Keratinocyte (primary cell): Measurements from ENCODE around the gene DEPDC4. TPM values are rescaled to one million over a fixed set of nuclear protein-coding genes. Genes with fewer than 3 reads are reported as not detected.
"Not testable (repeated sequence)": the region's sequence is repeated elsewhere in the genome, so short reads cannot be mapped to it uniquely, and the experiment has no call there.

ENCODE experiments used
- DNase-seq: peaks from one replicate; pipeline ENCODE4 v3.0.0-alpha.2; 2011; ENCODE audit warnings: low read depth, missing footprints, low spot score
- FAIRE-seq: peaks from 2 replicates; lab custom pipeline; 2011; peaks lifted over from hg19 to GRCh38; lab: Jason Lieb, UNC
- H2AFZ ChIP-seq: 2 replicates; pipeline ENCODE4 v1.6.0; 2012; ENCODE audit warnings: low read length, control low read depth, inconsistent platforms; ENCODE audit not compliant: control insufficient read depth
- H3K27ac ChIP-seq: 2 replicates; pipeline ENCODE4 v1.5.1; 2011; ENCODE audit warnings: low read length; ENCODE audit not compliant: control insufficient read depth, insufficient read depth
- H3K27me3 ChIP-seq: 3 replicates; pipeline ENCODE4 v1.6.0; 2011; ENCODE audit warnings: low read length; ENCODE audit not compliant: control insufficient read depth, insufficient read depth; ENCODE audit errors: extremely low read depth
- H3K36me3 ChIP-seq, 2 experiments: 2 replicates in 1 of 2; 3 replicates in 1 of 2; pipeline ENCODE4 v1.5.1; 2011; ENCODE audit warnings: low read length in 2 of 2, mild to moderate bottlenecking in 1 of 2; ENCODE audit not compliant: control insufficient read depth in 2 of 2, insufficient read depth in 2 of 2; ENCODE audit errors: extremely low read depth in 1 of 2
- H3K4me1 ChIP-seq: 3 replicates; pipeline ENCODE4 v1.5.1; 2011; ENCODE audit warnings: low read length; ENCODE audit not compliant: control insufficient read depth, insufficient read depth; ENCODE audit errors: extremely low read depth
- H3K4me2 ChIP-seq: 3 replicates; pipeline ENCODE4 v1.6.0; 2011; ENCODE audit warnings: low read depth, low read length; ENCODE audit not compliant: control insufficient read depth, insufficient read depth; ENCODE audit errors: extremely low read depth
- H3K4me3 ChIP-seq, 3 experiments: fragments of 200-600 bp in 1 of 3; sonication (generic) in 1 of 3; 2 replicates in 2 of 3; 3 replicates in 1 of 3; pipeline ENCODE4 v1.5.1; 2011 to 2016; ENCODE audit warnings: low read length in 3 of 3, mild to moderate bottlenecking in 3 of 3, control low read depth in 2 of 3, inconsistent platforms in 1 of 3, low read depth in 1 of 3, mixed read lengths in 1 of 3, mixed run types in 1 of 3, moderate library complexity in 1 of 3; ENCODE audit not compliant: control insufficient read depth in 2 of 3, insufficient read depth in 2 of 3; ENCODE audit errors: extremely low read depth in 1 of 3
- H3K79me2 ChIP-seq: 2 replicates; pipeline ENCODE4 v1.6.0; 2012; ENCODE audit warnings: low read length; ENCODE audit not compliant: control insufficient read depth, insufficient read depth
- H3K9ac ChIP-seq: 3 replicates; pipeline ENCODE4 v1.6.0; 2011; ENCODE audit warnings: low read length; ENCODE audit not compliant: control insufficient read depth, insufficient read depth; ENCODE audit errors: extremely low read depth
- H3K9me1 ChIP-seq: 3 replicates; pipeline ENCODE4 v1.6.0; 2011; ENCODE audit warnings: low read length; ENCODE audit not compliant: control insufficient read depth, insufficient read depth; ENCODE audit errors: extremely low read depth
- H3K9me3 ChIP-seq: 2 replicates; pipeline ENCODE4 v1.5.1; 2012; ENCODE audit warnings: low read depth, low read length; ENCODE audit not compliant: control insufficient read depth
- H4K20me1 ChIP-seq: 3 replicates; pipeline ENCODE4 v1.6.0; 2011; ENCODE audit warnings: low read length; ENCODE audit not compliant: control insufficient read depth, insufficient read depth; ENCODE audit errors: extremely low read depth
- EZH2 ChIP-seq: IDR thresholded peaks from one replicate; pipeline ENCODE4 v1.6.1; 2012; ENCODE audit warnings: inconsistent platforms, mild to moderate bottlenecking, low read length, moderate library complexity
- dilution Hi-C: fragments of 300-500 bp; cut with MboI; formaldehyde crosslinking; loops from one replicate; pipeline ENCODE4 v1.7.0; 2020; ENCODE audit warnings: low sequenced_read_pairs; ENCODE audit not compliant: extremely low pct_ligation_motif_present
- polyA minus RNA-seq, 3 experiments: library from RNA; depleted of rRNA, polyadenylated mRNA; stranded (reverse); fragments of >200 nt; gene quantifications; 1 replicate in 1 of 3; 2 replicates in 1 of 3; 3 replicates in 1 of 3; pipeline ENCODE4 v1.2.3, GENCODE V29; 2011
- polyA plus RNA-seq, 5 experiments: library from polyadenylated mRNA; depleted of rRNA in 3 of 5; stranded (reverse) in 3 of 5; stranded (forward) in 1 of 5; unstranded in 1 of 5; fragments of >200 nt; gene quantifications; 1 replicate in 1 of 5; 2 replicates in 3 of 5; 3 replicates in 1 of 5; pipeline versions ENCODE4 v1.2.1 to v1.2.3, GENCODE V29; 2011 to 2012; ENCODE audit warnings: missing spikeins in 2 of 5, low read depth in 1 of 5, low replicate concordance in 1 of 5
- TF ChIP-seq, protein P1 (sequence below), 3 experiments: IDR thresholded peaks in 1 of 3; conservative IDR thresholded peaks in 1 of 3; optimal IDR thresholded peaks in 1 of 3; 2 replicates in 2 of 3; 3 replicates in 1 of 3; pipeline versions ENCODE3 to v1.5.1; 2011; ENCODE audit warnings: low read length in 3 of 3, mild to moderate bottlenecking in 3 of 3, moderate library complexity in 2 of 3, control low read depth in 1 of 3, inconsistent platforms in 1 of 3; ENCODE audit not compliant: insufficient read depth in 2 of 3; ENCODE audit errors: extremely low read depth in 1 of 3

DEPDC4 gene
- polyA plus RNA-seq (1.1 to 2.4 TPM (median 1.5 TPM) in 3 replicates), polyA minus RNA-seq (0.89 to 1.2 TPM in 2 of 3 replicates, not detected in the other)
- 2.2 TPM for polyA plus RNA-seq (2011; ENCODE audit: low read depth)
- 0.82 and 1.1 TPM in 2 replicates for polyA plus RNA-seq (2011; cell fraction: cytosol; rRNA removed)
- 0.73 and 2.3 TPM in 2 replicates for polyA plus RNA-seq (2011; cell fraction: nucleus; rRNA removed)
- polyA plus RNA-seq (2012; ENCODE audit: low replicate concordance), result 1.1 and 1.4 TPM in 2 replicates
- polyA minus RNA-seq (2011; cell fraction: cytosol; rRNA and poly(A)+ RNA removed), result not detected
- 0.95 and 1.9 TPM in 2 replicates for polyA minus RNA-seq (2011; cell fraction: nucleus; rRNA and poly(A)+ RNA removed)

DNA sequence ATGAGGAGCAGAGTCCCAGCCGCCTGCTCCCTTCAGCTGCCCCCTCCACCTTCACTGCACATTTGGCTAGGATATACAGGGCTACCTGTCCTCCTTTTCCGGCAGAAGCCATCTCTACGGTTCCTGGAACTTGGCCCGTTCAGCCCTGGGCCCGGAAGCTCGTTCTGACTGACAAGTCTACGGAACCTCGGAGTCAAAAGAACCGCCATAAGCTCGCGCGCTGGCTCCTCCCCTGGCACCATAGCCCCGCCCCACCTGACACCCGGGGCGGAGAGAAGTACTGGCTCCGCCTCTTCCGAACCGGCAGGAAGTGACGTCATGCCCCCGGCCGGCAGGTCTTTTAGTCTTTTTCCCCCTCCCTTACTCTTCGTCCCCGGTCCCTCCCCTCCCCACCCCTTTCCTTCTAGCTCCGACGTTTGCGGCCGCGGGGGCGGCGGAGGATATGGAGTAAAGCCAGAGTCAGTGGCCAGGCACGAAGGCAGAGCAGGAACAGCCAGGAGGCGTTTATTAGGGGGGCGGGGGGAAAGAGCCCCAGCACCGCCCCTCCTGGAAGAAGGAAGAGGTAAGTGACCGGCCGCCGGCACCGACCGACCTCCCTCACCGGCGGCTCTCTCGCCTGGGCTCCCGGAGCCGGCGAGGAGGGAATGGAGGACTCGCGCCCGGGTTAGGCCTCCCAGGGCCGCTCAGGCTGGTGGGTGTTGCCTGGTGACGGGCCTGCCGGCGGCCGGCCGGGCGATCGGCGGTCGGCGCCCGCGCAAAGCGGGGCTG is at the start of gene DEPDC4, which contains the start of gene SCYL2:
Gene DEPDC4, minus strand, starts transcription at position 245 of the 768 bp plus-strand sequence. Its CDS starts 3 bp downstream, at position 242.
Gene SCYL2, plus strand, starts transcription at position 343 of the 768 bp plus-strand sequence. CDS start 15,794 bp downstream, outside the sequence.
- H3K79me2 ChIP-seq, result peaks cover 44% of the 10 kb centered on the region
- H3K4me2 ChIP-seq, result peak within 1 kb of the TSS; percentile 96
- peak within 1 kb of the TSS; percentile 95 for H3K9ac ChIP-seq
- peak within 1 kb of the TSS; percentile 91 for H3K27ac ChIP-seq
- DNase-seq, result peak; percentile 86
- peaks cover 2% of the 10 kb centered on the region for H3K9me1 ChIP-seq
- dilution Hi-C loops, result no loop called here
- no peaks in the 10 kb centered on the region for H3K27me3 ChIP-seq
- H3K9me3 ChIP-seq, result no peaks in the 10 kb centered on the region
- H2AFZ ChIP-seq, result peak within 1 kb of the TSS; percentile 100
- peak within 1 kb of the TSS; percentile 83 to 92 (median 92) for H3K4me3 ChIP-seq
- H3K36me3 ChIP-seq, result no peaks in the 10 kb centered on the region
- H4K20me1 ChIP-seq, result no peaks in the 10 kb centered on the region
- FAIRE-seq, result no peak
- TF ChIP-seq, protein P1, sequence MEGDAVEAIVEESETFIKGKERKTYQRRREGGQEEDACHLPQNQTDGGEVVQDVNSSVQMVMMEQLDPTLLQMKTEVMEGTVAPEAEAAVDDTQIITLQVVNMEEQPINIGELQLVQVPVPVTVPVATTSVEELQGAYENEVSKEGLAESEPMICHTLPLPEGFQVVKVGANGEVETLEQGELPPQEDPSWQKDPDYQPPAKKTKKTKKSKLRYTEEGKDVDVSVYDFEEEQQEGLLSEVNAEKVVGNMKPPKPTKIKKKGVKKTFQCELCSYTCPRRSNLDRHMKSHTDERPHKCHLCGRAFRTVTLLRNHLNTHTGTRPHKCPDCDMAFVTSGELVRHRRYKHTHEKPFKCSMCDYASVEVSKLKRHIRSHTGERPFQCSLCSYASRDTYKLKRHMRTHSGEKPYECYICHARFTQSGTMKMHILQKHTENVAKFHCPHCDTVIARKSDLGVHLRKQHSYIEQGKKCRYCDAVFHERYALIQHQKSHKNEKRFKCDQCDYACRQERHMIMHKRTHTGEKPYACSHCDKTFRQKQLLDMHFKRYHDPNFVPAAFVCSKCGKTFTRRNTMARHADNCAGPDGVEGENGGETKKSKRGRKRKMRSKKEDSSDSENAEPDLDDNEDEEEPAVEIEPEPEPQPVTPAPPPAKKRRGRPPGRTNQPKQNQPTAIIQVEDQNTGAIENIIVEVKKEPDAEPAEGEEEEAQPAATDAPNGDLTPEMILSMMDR (optimal IDR thresholded peaks at IDR 0.05 in 1 of 3, IDR thresholded peaks at IDR 0.05 in 1 of 3, conservative IDR thresholded peaks at IDR 0.05 in 1 of 3; ENCODE audit: extremely low read depth in 1 of 3, insufficient read depth in 2 of 3, low read length in 3 of 3), result no peak
- no peak for TF ChIP-seq EZH2
- peaks cover 16% of the 10 kb centered on the region for H3K4me1 ChIP-seq

DNA sequence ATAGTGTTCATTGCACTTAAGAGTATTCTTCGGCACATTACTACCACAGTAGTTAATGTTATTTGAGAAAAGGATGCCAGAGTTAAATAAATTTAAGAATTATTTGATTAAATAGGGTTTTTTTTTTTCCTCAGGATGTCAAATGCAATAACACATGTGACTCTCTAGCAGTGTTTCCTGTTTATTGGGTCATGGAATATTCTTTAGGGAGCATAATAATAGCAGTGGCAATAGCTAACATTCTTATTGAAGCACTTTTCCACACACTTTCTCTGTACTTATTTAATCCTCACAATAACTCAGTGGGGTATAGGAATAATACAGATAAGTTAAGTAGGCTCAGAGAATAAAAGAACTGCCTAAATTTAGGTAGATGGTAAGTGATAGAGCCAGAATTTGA is 44.4 kb upstream of the DEPDC4 start:
- Histone ChIP-seq H3K36me3 (peaks cover 6 to 8% of the 10 kb centered on the region in 2 experiments), H4K20me1 (no peaks in the 10 kb centered on the region), H2AFZ (no peak overlapping the region), H3K9me3 (no peaks in the 10 kb centered on the region), H3K79me2 (no peaks in the 10 kb centered on the region), H3K27ac (no peak overlapping the region), H3K9ac (no peak overlapping the region), H3K27me3 (no peaks in the 10 kb centered on the region), H3K4me1 (no peaks in the 10 kb centered on the region), H3K4me2 (no peak overlapping the region), H3K9me1 (no peaks in the 10 kb centered on the region), H3K4me3 (no peak overlapping the region)
- DNase-seq, result no peak
- dilution Hi-C loops, result no loop called here
- no peak for FAIRE-seq
- TF ChIP-seq EZH2, result no peak
- TF ChIP-seq, protein P1 (optimal IDR thresholded peaks at IDR 0.05 in 1 of 3, IDR thresholded peaks at IDR 0.05 in 1 of 3, conservative IDR thresholded peaks at IDR 0.05 in 1 of 3; ENCODE audit: extremely low read depth in 1 of 3, insufficient read depth in 2 of 3, low read length in 3 of 3), result no peak

DNA sequence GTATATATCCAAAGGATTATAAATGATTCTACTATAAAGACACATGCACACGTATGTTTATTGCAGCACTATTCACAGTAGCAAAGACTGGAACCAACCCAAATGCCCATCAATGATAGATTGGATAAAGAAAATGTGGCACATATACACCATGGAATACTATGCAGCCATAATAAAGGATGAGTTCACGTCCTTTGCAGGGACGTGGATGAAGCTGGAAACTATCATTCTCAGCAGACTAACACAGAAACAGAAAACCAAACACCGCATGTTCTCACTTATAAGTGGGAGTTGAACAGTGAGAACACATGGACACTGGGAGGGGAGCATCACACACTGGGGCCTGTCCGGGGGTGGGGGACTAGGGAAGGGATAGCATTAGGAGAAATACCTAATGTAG is 41.3 kb upstream of the DEPDC4 start:
- H3K4me3 ChIP-seq, H3K36me3 ChIP-seq, H3K27me3 ChIP-seq, H2AFZ ChIP-seq, DNase-seq, H3K27ac ChIP-seq, H4K20me1 ChIP-seq, FAIRE-seq, H3K79me2 ChIP-seq, H3K9ac ChIP-seq, H3K4me1 ChIP-seq, H3K4me2 ChIP-seq, dilution Hi-C loops, H3K9me1 ChIP-seq, H3K9me3 ChIP-seq: not testable (repeated sequence)
